HTERT RPE-1 (cell line): ENCODE results near the gene UNC5B.
"Not testable (repeated sequence)": the region's sequence is repeated elsewhere in the genome, so short reads cannot be mapped to it uniquely, and the experiment has no call there.

Source experiments
- in situ Hi-C: fragments of 300-500 bp; cut with MboI; formaldehyde crosslinking; loops from 4 replicates; pipeline ENCODE4 v1.14.3; 2020; ENCODE audit warnings: low sequenced_read_pairs

The UNC5B gene

DNA sequence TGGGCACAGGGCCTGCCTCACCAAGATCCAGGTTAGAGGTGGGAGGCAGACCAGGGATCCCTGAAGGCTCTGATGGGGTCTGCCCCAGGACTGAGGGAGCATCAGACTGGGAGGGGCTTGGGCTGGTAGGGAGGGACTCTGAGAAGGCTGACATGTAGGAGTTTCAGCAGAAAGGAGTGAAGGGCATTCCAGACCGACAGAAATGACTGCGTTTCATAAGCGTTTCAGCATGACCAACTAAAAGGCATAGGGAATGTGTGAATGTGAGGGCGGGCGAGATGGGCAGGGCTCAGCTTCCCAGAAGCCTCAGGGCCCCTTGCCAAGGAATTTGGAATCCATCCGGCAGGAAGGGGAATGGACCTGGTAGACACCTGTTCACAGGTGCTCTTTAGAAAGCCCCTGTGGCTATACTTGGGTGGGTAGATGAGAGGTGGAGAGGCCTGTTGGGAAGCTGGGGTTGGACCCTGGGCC is 81.8 kb downstream of the UNC5B start:
- in situ Hi-C loops: no loop called here

DNA sequence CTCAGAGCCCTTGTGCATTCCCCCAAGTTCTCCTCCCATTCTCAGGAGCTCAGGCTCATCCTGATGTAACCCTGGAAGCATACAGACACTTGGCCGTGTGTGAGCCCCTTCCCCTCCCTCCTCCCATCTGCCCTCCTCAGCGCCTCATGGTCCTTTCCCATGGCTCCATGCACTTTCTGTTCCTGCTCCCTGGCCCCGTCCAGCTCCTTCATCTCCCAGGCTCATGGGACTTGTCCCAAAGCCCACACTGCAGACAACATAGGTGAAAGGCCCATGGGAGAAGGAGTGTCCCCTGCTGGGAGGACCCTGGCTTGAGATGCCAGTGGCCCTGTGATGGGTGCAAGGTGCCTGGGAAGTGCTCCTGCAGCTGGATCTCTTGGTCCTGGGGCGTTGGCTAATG is 82.5 kb downstream of the UNC5B start:
- in situ Hi-C loops: no loop called here

DNA sequence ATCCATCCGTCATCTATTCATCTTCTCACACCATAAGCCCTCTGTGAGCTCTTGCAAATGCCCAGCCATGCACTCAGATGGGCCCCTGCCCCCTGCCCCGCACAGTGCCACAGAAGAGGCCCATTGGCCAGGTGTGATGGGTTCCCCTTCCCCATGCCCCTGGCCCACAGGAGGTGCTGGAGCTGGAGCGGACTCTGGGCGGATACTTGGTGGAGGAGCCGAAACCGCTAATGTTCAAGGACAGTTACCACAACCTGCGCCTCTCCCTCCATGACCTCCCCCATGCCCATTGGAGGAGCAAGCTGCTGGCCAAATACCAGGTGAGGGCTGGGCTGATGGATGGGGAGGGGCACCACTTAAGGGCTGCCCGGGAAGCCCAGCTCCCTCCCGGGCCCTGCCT is 83.3 kb downstream of the UNC5B start:
- in situ Hi-C loops: no loop called here

DNA sequence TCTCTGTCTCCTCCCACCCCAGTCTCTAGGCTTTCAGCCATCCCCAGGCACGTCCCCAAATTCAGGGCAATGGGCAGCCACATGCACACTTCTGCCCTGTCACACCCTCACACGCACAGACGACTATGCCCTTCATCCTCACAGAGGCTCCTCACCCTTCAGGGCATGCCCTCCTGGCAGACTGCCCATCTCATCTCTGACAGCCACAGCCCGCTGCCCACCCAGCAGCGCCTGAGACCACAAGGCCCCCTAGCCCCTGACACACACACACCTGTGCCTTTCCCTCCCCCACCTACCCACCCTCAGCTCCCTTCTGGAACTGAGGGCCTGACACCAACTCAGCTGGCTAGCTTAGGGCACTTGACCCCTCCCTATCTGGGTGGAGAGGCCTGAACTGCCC is 83.7 kb downstream of the UNC5B start:
- in situ Hi-C loops: no loop called here

DNA sequence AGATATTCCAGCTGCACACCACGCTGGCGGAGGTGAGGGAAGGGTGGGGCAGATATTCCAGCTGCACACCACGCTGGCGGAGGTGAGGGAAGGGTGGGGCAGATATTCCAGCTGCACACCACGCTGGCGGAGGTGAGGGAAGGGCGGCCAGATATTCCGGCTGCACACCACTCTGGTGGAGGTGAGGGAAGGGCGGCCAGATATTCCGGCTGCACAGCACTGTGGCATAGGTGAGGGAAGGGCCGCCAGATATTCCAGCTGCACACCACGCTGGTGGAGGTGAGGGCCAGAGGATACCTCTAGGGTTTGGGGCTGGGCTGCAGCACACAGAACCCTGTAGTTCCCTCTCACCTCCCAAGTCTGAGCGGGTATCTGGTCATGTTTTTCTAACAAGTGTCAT is 84.4 kb downstream of the UNC5B start:
- in situ Hi-C loops: not testable (repeated sequence)

DNA sequence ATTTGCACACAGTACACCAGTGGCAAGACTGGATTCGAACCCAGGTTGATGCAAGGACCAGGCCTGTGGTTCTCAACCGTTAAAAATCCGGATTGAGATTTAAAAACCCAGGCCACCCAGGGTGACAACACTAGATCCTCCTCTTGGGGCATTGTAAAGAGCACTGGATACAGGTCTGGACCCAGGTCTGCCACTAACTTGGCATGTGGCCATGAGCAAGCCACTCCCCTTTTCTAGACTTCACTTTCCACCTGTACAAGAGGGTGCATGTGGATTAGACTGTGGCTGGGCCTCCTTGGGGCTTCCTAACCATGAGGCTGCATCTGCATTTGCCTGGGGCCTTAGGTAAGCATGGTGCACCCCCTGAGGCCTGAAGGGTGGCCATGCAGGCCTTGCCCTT is 85.0 kb downstream of the UNC5B start:
- in situ Hi-C loops: no loop called here

DNA sequence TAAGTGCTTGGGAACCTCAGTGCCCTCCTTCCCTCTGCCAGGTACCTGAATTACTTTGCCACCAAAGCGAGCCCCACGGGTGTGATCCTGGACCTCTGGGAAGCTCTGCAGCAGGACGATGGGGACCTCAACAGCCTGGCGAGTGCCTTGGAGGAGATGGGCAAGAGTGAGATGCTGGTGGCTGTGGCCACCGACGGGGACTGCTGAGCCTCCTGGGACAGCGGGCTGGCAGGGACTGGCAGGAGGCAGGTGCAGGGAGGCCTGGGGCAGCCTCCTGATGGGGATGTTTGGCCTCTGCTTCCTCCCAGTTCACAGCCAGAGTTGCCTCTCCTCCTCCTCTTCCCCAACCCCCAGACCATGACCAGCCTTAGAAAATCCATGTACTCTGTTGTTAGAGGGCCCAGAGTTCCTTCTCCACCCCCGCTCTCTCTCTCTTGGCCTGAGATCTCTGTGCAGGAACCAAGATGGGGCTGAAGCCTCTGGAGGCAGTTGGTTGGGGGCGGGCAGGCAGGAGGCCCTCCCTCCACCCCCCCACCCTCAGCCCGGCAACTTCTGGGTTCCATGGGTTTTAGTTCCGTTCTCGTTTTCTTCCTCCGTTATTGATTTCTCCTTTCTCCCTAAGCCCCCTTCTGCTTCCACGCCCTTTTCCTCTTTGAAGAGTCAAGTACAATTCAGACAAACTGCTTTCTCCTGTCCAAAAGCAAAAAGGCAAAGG is 86.9 kb downstream of the UNC5B start:
- in situ Hi-C loops: no loop called here

DNA sequence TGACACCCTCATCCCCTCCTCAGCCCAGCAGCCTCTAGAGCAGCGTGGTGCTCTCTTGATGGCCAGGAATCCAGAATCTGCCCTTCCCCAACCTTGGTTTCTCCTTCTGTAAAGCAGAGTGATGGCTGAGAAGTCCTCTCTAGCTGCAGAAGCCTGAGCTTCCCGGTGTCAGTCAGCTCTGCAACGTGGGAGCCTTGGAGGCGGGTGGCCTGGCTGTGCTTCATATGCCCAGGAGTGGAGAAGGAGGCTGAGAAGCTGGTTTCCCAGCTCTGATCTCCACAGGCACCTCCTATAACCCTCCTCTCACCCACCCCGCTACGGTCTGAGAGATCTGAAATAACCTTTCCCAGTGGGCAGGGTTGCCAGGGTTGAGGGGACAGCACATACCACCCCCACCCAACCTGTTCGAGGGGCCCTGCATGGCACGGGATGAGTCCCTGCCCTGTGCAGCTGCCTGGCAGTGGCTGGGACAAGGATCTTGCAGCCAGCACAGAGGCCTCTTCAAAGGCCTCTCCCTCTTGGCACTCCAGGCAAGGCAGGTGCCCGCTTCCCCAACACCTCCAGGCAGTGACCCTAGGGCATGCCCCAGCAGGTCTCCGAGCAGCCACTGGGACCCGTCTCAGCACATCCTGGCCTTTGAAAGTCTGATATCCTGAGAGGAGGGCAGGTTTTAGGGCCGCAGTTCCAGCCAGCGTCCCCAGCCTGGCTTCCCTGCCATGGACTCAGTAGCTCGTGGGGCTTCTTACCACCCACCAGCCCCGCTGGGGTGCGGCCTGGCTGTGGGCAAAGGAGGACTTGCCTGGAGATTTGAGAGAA is 88.4 kb downstream of the UNC5B start:
- in situ Hi-C loops: no loop called here

DNA sequence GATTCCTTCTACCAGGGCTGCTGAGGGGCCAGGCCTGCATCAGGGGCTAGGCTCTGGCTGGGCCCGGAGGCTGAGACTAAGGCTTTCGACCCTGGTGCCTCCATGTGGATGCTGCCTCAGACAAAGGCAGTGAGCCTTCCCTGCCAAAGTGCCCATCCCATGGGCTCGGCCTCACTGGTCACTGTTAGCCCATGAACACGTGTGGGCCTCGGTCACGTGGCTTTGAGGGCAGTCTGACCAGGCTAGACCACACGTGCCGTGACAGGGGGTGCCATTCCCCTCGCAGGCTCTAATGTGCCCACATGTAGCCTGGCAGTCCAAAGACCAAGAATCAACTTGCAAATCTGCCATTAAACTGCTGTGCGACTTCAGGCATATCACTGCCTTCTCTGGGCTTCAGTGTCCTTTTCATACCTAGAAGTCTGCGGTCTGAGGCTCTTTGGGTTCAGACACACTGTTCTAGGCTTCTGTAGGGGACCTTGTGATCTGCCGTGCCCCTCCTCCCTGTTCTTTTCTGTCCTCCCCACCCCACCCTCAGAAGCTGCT is 89.1 kb downstream of the UNC5B start:
- in situ Hi-C loops: no loop called here

DNA sequence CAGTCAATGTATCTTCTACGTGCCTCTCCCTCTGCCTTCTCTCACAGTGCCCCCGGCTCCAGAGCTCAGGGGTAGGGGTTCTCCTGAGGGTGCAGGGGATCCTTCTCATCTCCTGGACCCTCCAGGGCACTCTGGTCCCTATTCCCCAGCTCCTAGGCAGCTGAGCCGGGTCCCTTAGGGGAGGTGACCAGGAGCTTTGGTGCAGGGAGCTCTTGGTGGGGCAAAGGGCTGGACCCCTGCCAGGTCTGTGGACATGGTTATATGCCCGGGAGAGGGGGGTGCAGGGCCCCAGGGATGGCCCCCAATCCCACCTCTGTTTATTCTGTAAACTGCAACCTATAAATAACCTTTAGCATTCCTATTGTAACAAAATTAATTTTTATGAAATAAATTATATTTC is 90.1 kb downstream of the UNC5B start:
- in situ Hi-C loops: no loop called here

DNA sequence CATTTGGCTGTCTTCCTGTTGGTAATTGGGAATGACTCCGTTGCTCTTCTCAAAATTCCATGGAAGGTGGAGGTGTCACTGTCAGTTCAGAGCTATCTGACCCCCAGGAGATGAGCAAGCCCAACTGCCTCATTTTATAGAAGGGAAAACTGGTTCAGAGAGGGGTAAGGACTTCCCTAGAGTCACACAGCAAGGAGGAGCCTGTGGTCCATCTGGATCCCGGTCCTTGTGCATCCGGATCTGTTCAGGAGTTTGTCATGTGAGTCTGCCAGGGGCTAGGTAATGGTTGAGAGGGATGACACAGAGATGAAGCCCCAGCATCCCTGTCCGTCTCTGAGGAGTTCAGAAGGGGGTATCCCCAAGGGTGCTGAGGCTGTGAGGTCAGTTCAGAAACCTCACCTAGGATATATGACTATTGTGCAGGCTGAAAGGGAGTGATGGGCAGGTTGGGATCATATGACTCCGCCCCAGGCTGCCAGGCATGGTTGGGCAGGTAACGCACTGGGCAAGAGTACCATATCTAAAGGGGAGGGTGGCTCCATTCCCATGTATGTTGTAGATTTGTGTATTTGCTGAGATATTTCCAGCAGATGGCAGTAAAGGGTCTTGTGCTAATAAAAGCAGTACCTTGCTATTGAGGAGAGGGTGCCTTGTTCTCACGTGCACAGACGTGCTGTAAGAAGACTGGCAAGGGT is 90.7 kb downstream of the UNC5B start:
- in situ Hi-C loops: no loop called here

DNA sequence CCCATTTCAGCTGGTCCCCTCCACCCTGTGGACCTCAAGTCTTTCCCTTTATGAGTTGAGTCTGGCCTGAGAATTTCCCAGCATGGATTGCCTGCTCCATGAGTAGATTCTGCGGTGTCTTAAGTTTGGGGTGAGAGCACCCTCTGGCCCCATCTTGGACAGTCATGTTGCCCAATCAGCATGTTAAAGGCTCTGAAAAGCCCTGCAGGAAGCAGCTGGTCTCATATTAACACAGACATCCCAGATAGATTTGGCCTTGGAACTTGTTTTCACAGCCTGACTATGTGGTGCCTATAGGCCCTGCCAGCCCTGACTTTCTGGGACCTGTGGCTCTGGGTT is 91.2 kb downstream of the UNC5B start:
- in situ Hi-C loops: no loop called here

DNA sequence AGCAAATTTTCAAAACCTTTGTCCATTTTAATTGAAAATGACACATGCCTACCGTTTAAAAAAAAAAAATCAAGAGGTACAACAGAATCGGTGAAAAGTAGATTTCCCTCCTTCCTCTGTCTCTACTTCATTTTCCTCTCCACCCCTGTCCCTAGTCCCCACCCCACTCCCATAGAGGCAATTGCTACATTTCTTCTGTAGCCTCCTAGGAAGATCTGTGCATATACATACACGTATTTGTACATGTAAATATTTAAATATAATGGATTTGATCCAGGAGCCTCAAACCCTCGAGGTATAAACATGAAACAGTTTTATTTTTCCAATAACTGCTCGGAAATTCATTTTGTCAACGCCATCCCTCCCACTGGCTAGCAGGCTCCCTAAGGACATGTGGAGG is 92.5 kb downstream of the UNC5B start:
- in situ Hi-C loops: no loop called here

DNA sequence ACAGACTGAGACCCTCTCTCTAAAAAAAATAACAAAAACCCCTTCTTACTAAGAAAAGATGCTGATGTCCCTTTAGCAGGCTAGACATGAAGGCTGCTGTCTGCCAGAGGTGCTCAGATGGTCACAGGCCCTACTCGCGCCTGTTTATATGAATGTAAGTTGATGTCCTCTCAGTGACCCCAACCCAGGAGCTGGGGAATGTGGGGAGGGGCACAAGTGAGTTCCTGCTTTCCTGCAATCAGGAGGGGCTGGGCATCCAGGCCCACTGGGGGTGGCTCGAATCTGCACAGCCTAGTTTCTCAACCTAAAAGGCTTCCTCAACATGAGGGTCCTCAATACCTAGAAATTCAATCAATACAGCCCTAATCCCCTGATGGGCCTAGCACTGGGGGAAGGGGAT is 94.6 kb downstream of the UNC5B start:
- in situ Hi-C loops: no loop called here

DNA sequence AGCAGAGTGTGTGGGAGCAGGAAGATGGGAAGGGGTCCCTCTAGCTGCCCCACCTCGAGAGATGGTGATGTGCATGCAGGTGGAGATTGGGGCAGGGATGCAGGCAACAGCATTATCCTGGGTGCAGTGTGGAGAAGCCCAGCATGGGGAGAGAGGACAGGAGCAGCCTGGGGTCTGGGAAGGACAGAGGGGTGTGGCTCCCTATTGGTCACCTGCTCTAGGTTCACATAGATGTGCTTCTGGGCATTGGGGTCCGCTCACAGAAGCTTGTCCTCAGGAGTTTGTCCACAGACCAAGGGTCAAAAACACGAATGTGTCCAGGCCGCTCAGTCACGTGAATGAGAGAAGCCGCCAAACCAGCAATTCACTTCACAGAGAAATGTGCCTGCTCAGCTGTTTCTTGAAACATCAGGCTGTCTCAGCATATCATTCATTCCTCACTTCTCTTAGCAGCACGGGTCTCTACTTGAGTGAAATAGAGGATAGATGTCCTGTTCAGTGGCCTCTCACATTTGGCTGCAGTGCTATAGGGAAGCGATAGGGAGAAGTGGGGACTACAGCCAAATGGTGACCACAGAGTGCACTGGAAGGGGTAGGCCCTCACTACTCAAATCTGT is 95.2 kb downstream of the UNC5B start:
- in situ Hi-C loops: no loop called here

DNA sequence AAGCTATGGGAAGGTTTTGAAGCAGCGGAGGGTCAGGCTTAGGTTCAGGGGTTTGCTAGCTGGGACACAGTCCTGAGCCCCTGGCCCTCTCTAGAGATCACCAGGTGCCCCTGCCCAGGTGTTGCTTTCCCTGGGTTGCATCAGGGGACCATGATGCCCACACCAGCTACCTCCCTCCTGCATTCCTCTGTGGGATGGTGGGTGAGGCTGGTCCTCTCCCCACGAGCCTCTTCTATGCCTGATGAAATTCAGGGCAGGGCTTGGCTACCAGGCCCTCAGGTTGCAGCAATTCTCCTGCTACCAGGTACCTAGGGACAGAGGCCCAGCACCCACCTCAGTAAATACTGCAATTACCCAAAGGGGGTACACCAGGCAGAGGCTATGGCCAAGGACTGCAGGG is 95.9 kb downstream of the UNC5B start:
- in situ Hi-C loops: no loop called here

DNA sequence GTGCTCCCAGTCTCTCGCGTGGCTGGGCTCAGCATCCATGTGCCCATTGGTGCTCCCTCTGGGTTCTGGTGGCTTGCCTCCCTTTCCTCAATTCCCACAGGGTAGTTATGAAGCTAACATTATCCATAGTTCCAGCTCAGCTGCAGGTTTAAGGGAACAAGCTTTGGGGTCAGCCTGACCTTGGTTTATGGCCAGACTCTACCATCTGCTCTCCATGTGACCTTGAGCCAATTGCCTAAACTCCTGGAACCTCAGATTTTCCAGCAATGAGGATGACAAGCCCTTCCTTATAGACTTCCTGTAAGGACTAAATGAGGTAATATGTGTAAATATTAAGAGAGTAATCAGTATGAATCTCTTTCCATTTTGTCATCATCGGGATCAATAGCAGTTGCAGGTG is 96.6 kb downstream of the UNC5B start:
- in situ Hi-C loops: no loop called here

DNA sequence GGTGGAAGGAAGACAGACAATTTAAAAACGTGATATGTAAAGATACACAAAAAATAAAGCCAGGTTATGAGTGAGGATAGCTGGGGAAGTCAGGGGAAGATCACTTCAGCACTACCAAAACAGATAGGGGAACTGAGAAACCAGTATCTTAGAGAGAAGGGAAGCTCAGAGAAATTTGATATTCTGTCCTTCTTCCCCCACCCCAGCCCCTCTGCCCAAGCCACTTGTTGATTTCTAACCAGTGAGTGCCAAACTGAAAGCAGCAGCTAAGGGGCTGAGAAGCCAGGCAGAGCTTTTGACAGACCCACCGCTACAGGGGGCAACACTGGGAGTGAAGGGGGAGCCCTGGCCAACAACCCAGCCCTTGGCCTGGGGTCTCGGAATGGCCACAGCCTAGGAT is 97.5 kb downstream of the UNC5B start:
- in situ Hi-C loops: no loop called here

DNA sequence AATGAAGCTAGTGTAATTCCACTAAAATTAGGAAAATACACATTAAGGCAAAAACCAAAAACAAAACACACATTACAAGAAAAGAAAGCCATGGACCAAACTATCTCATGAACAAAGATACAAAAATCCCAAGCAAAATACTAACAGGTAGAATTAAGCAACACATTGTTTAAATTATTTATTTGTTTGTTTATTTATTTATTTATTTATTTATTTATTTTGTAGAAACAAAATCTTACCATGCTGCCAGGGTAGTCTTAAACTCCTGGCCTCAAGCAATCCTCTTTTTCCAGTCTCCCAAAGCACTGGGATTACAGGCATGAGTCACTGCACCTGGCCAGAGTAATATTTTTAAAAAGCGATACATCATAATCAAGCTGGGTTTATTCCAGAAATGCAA is 99.8 kb downstream of the UNC5B start:
- in situ Hi-C loops: no loop called here

DNA sequence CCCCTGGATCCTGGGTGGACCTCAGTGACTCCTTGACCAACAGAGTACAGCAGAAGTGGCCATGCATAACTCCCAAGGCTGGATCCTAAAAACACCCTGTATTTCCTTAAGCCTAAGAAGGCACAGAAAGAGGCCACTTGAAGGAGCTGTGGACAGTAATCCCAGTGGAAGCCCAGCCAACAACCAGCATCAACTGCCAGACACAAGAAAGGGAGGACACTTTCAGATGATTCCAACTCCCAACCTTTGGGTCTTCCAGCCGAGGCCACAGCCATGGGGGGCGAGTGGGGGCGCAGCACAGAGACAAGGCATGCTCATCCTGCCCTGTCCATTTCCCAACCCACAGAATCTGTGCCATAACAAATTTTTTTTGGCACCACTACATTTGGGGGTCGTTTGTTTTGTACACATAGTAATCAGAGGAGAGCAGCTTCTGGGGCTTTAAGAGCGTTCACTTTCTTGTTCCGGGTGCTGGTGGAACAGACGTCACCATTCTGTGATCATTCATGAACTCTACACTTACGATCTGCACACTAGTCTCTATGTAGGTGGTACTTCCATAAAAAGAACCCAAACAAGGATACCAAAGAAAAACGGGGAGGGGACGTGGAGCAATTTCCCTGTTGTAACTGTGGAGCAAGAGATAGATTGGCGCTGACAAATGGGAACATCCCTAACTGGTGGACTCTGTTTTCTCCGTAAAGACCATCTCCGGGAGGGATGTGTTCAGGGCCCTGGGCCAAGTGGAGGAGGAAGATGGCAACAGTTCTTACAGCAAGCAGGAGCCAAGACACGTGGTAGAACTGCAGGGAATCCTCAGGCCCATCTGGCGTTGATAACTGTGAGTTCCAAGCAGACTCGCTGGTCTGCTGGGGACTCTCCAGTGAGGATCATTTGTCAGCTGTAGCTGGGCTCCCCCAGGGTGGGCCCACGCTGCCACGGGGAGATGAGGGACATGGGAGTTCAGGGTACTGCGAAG is 100.7 kb downstream of the UNC5B start:
- in situ Hi-C loops: no loop called here
